ENCODE data around the gene SORCS2. TPM values are rescaled to one million over a fixed set of nuclear protein-coding genes. Genes with fewer than 3 reads are reported as not detected.

SORCS2 gene
- total and polyA plus RNA-seq, 2 of the 13 experiments (the other 11 are each of a cell fraction or from before 2014, with no cell fraction given): 0.82 to 1.0 TPM

DNA sequence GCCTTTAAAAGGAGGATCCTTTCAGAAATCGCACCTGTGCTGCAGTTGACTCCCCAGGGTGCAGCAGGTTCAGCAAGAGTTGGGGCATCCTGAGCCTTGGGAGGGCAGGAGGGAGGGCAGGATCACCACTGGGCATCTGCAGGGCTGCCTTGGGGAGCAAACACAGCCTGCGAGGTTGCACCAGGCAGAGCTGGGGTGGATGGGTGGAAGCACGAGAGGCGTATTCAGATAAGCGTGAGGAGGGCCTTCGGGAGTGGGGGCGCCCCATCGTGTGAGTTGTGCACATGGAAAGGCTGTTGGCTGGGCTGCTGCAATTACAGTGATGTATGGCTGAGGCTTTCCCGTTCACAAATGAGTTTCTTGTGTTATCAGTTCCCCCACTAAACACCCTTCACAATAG is 186.8 kb downstream of the SORCS2 start:
- Histone ChIP-seq H3K4me2 (ENCODE audit: low read depth, low read length) (no peak overlapping the region), H3K9me3 (ENCODE audit: low read length) (no peaks in the 10 kb centered on the region), H3K27me3 (ENCODE audit: control insufficient read depth in 1 of 2, insufficient read depth in 2 of 2, low read length in 2 of 2) (peaks cover 3 to 29% of the 10 kb centered on the region in 2 experiments; a peak in 2 of 5 replicates), H3K4me1 (ENCODE audit: insufficient read depth, low read length) (no peaks in the 10 kb centered on the region), H3K4me3 (replicated peaks in 1 of 3; ENCODE audit: insufficient read depth in 1 of 3, low read depth in 2 of 3, low read length in 3 of 3) (no peak overlapping the region), H4K20me1 (ENCODE audit: insufficient read depth, low read length) (no peaks in the 10 kb centered on the region), H3K79me2 (ENCODE audit: insufficient read depth, low read length) (no peaks in the 10 kb centered on the region), H3K9ac (ENCODE audit: insufficient read depth, low read depth, low read length) (no peak overlapping the region), H3K36me3 (replicated peaks in 1 of 2; ENCODE audit: control insufficient read depth in 1 of 2, insufficient read depth in 2 of 2, low read length in 2 of 2) (no peaks in the 10 kb centered on the region), H3K27ac (ENCODE audit: extremely low read length, insufficient read depth, low read length) (no peak overlapping the region), H2AFZ (ENCODE audit: low read length) (no peak overlapping the region)
- FAIRE-seq: no peak
- ATAC-seq: no peak
- ChIA-PET POLR2A (no interaction called here), CTCF (ENCODE audit: low intra/inter-chr PET ratio, low total read pairs) (no interaction called here)
- DNase-seq (ENCODE audit: low spot score): no peak
- TF ChIP-seq, protein P1, sequence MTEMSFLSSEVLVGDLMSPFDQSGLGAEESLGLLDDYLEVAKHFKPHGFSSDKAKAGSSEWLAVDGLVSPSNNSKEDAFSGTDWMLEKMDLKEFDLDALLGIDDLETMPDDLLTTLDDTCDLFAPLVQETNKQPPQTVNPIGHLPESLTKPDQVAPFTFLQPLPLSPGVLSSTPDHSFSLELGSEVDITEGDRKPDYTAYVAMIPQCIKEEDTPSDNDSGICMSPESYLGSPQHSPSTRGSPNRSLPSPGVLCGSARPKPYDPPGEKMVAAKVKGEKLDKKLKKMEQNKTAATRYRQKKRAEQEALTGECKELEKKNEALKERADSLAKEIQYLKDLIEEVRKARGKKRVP (CRISPR knock-in tag; IDR thresholded peaks at IDR 0.05): no peak
- TF ChIP-seq ZNF484 (CRISPR knock-in tag; IDR thresholded peaks at IDR 0.05; ENCODE audit: borderline replicate concordance, low read depth) (no peak), ZNF841 (CRISPR knock-in tag; IDR thresholded peaks at IDR 0.05; ENCODE audit: borderline replicate concordance) (no peak)
- TF ChIP-seq, protein P2, sequence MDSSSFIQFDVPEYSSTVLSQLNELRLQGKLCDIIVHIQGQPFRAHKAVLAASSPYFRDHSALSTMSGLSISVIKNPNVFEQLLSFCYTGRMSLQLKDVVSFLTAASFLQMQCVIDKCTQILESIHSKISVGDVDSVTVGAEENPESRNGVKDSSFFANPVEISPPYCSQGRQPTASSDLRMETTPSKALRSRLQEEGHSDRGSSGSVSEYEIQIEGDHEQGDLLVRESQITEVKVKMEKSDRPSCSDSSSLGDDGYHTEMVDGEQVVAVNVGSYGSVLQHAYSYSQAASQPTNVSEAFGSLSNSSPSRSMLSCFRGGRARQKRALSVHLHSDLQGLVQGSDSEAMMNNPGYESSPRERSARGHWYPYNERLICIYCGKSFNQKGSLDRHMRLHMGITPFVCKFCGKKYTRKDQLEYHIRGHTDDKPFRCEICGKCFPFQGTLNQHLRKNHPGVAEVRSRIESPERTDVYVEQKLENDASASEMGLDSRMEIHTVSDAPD (CRISPR knock-in tag; IDR thresholded peaks at IDR 0.05): no peak
- 63% methylated on average over 8 of the region's 9 CpGs for WGBS (ENCODE audit: low lambda C conversion rate)
- BruUV-seq (replicated peaks): no TSS peak
- in situ Hi-C loops (cut with HindIII; ENCODE audit: extremely low pct_ligation_motif_present, low pct_unique_long_range_greater_than_20kb) (no loop called here), intact Hi-C loops (cut with micrococcal nuclease; ENCODE audit: unreplicated experiment) (no loop called here)

DNA sequence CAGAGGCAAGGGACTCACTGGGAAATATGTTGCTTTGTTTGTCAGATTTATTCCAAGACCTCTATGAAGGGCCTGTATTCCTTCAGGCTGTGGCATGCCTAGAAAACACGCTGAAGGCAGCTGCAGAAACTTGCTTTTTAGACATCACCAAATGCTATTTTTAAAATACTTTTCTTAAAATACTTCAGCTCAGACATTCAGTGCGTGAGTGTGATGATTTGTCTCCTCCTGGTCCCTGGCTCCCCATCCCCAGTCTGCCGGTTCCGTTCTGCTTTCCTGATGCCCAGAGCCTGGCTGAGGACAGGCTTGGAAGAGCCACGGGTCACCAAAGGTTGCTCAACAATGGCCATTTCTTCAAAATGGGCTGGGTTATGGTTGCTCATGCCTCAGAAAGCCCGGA is 187.4 kb downstream of the SORCS2 start:
- no peak for ATAC-seq
- Histone ChIP-seq H3K27me3 (ENCODE audit: control insufficient read depth in 1 of 2, insufficient read depth in 2 of 2, low read length in 2 of 2) (peaks cover 3 to 30% of the 10 kb centered on the region in 2 experiments; a peak in 2 of 5 replicates), H3K4me1 (ENCODE audit: insufficient read depth, low read length) (no peaks in the 10 kb centered on the region), H3K36me3 (replicated peaks in 1 of 2; ENCODE audit: control insufficient read depth in 1 of 2, insufficient read depth in 2 of 2, low read length in 2 of 2) (no peaks in the 10 kb centered on the region), H3K4me3 (replicated peaks in 1 of 3; ENCODE audit: insufficient read depth in 1 of 3, low read depth in 2 of 3, low read length in 3 of 3) (no peak overlapping the region), H3K4me2 (ENCODE audit: low read depth, low read length) (no peak overlapping the region), H3K79me2 (ENCODE audit: insufficient read depth, low read length) (no peaks in the 10 kb centered on the region), H3K27ac (ENCODE audit: extremely low read length, insufficient read depth, low read length) (no peak overlapping the region), H3K9me3 (ENCODE audit: low read length) (no peaks in the 10 kb centered on the region), H3K9ac (ENCODE audit: insufficient read depth, low read depth, low read length) (no peak overlapping the region), H4K20me1 (ENCODE audit: insufficient read depth, low read length) (no peaks in the 10 kb centered on the region), H2AFZ (ENCODE audit: low read length) (no peak overlapping the region)
- ChIA-PET CTCF (ENCODE audit: low intra/inter-chr PET ratio, low total read pairs) (no interaction called here), POLR2A (no interaction called here)
- in situ Hi-C loops (cut with HindIII; ENCODE audit: extremely low pct_ligation_motif_present, low pct_unique_long_range_greater_than_20kb) (no loop called here), intact Hi-C loops (cut with micrococcal nuclease; ENCODE audit: unreplicated experiment) (no loop called here)
- no peak for FAIRE-seq
- WGBS (ENCODE audit: low lambda C conversion rate): 30% methylated on average over 5 of the region's 6 CpGs
- no peak for DNase-seq (ENCODE audit: low spot score)
- BruUV-seq (replicated peaks): no TSS peak
- TF ChIP-seq ZNF552 (CRISPR knock-in tag; IDR thresholded peaks at IDR 0.05; ENCODE audit: borderline replicate concordance) (no peak), GABPA (IDR thresholded peaks at IDR 0.05; ENCODE audit: low read depth, low read length) (no peak), GABPA (CRISPR knock-in tag; IDR thresholded peaks at IDR 0.05; ENCODE audit: low read depth) (no peak), ZNF34 (CRISPR knock-in tag; IDR thresholded peaks at IDR 0.05; ENCODE audit: borderline replicate concordance) (no peak), ZNF782 (CRISPR knock-in tag; IDR thresholded peaks at IDR 0.05; ENCODE audit: borderline replicate concordance) (no peak), CHD2 (IDR thresholded peaks at IDR 0.05; ENCODE audit: low read depth, low read length) (no peak), HNRNPK (IDR thresholded peaks at IDR 0.05; ENCODE audit: low read depth, low read length, poor library complexity, severe bottlenecking) (no peak), ZSCAN20 (CRISPR knock-in tag; IDR thresholded peaks at IDR 0.05; ENCODE audit: borderline replicate concordance) (no peak), PRPF4 (IDR thresholded peaks at IDR 0.05; ENCODE audit: low read depth, low read length, poor library complexity, severe bottlenecking) (no peak), ZNF83 (CRISPR knock-in tag; IDR thresholded peaks at IDR 0.05; ENCODE audit: borderline replicate concordance) (no peak)
- TF ChIP-seq, protein P3, sequence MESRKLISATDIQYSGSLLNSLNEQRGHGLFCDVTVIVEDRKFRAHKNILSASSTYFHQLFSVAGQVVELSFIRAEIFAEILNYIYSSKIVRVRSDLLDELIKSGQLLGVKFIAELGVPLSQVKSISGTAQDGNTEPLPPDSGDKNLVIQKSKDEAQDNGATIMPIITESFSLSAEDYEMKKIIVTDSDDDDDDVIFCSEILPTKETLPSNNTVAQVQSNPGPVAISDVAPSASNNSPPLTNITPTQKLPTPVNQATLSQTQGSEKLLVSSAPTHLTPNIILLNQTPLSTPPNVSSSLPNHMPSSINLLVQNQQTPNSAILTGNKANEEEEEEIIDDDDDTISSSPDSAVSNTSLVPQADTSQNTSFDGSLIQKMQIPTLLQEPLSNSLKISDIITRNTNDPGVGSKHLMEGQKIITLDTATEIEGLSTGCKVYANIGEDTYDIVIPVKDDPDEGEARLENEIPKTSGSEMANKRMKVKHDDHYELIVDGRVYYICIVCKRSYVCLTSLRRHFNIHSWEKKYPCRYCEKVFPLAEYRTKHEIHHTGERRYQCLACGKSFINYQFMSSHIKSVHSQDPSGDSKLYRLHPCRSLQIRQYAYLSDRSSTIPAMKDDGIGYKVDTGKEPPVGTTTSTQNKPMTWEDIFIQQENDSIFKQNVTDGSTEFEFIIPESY (CRISPR knock-in tag; IDR thresholded peaks at IDR 0.05): no peak
